ENCODE measurements around the gene ATP8A1.
"Not testable (repeated sequence)": the region's sequence is repeated elsewhere in the genome, so short reads cannot be mapped to it uniquely, and the experiment has no call there.

GRCh38 chr4:42652529-42653231 lies 4.2 kb downstream of the ATP8A1 start:
- not testable (repeated sequence) for TF ChIP-seq CTCF (IDR thresholded peaks at IDR 0.05 in 4 of 5, conservative IDR thresholded peaks at IDR 0.05 in 1 of 5); POLR2A (IDR thresholded peaks at IDR 0.05)

Measured in gastrocnemius medialis (tissue), 4 donors.